22Rv1 (cell line): ENCODE measurements around the gene PHF24.

Experiments used
- ZFX ChIP-seq: fragments of 450-650 bp; IDR thresholded peaks from 2 replicates; pipeline ENCODE4 v1.6.1; 2017; ENCODE audit warnings: antibody characterized with exemption, borderline replicate concordance
- TF ChIP-seq, protein P1 (sequence below): fragments of 450-650 bp; IDR thresholded peaks from 2 replicates; pipeline ENCODE4 v1.5.1; 2017; ENCODE audit warnings: mild to moderate bottlenecking

DNA sequence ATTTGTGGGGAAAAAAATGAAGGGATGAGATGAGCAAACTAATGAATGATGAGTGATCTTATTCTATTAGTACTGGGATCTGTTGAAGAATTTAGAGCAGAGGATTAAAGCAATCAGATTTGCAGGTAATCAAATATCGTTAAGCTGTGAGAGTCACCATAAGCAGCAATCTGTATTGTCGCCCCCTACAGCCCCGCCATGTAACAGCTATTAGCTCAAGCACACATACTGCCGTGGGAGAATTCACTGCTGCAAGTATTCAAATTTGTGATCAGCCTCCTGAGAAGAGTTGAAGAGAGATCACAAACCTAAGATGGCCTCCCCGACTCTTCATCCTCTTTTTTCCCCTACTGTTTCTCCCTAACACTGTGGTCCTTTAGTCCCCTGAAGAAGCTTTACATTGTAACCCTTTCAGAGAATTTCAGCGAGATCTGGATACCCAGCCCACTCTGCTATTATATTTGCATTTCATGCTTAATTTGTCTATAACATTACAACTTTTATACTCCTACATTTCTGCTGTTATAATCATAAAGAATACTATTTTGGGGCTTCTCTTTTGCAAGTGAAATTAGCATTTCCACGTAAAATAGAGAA lies 28.5 kb upstream of the PHF24 start:
- TF ChIP-seq, protein P1, sequence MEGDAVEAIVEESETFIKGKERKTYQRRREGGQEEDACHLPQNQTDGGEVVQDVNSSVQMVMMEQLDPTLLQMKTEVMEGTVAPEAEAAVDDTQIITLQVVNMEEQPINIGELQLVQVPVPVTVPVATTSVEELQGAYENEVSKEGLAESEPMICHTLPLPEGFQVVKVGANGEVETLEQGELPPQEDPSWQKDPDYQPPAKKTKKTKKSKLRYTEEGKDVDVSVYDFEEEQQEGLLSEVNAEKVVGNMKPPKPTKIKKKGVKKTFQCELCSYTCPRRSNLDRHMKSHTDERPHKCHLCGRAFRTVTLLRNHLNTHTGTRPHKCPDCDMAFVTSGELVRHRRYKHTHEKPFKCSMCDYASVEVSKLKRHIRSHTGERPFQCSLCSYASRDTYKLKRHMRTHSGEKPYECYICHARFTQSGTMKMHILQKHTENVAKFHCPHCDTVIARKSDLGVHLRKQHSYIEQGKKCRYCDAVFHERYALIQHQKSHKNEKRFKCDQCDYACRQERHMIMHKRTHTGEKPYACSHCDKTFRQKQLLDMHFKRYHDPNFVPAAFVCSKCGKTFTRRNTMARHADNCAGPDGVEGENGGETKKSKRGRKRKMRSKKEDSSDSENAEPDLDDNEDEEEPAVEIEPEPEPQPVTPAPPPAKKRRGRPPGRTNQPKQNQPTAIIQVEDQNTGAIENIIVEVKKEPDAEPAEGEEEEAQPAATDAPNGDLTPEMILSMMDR, result peak; percentile 93
- no peak for TF ChIP-seq ZFX
